Activated naive CD4-positive, alpha-beta T cell treated with Interleukin-2 at 50 U/mL for 16 hours (primary cell): ENCODE results near the gene SPIRE2.
"Not testable (repeated sequence)": the region's sequence is repeated elsewhere in the genome, so short reads cannot be mapped to it uniquely, and the experiment has no call there.

Experiments used
- DNase-seq: peaks from one replicate; pipeline ENCODE4 v3.0.0-alpha.2; 2020

Gene SPIRE2

DNA sequence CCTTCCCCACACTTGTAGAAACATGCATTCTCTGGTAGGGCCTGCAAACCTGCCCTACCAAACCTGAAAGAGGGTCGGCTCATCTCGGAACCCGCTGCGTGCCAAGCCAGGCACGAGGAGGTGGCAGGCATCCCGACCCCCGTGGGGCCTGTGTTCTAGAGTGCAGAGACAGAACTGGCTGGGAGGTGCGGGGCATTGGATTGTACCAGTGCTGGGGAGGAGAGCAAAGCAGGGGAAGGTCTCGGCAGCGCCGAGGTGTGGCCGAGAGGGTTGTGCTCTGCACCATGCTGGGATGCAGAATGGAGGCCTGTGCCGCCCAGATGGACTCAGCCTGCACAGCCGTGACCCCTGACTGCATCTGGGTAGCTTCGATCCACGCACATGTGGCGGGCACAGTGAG is 72.6 kb downstream of the SPIRE2 start:
- DNase-seq: no peak

GRCh38 chr16:89902980-89903379 is 74.7 kb downstream of the SPIRE2 start:
- no peak for DNase-seq

- DNase-seq: no peak
Measured at GRCh38 chr16:89903908-89904515, 75.7 kb downstream of the SPIRE2 start.

DNA sequence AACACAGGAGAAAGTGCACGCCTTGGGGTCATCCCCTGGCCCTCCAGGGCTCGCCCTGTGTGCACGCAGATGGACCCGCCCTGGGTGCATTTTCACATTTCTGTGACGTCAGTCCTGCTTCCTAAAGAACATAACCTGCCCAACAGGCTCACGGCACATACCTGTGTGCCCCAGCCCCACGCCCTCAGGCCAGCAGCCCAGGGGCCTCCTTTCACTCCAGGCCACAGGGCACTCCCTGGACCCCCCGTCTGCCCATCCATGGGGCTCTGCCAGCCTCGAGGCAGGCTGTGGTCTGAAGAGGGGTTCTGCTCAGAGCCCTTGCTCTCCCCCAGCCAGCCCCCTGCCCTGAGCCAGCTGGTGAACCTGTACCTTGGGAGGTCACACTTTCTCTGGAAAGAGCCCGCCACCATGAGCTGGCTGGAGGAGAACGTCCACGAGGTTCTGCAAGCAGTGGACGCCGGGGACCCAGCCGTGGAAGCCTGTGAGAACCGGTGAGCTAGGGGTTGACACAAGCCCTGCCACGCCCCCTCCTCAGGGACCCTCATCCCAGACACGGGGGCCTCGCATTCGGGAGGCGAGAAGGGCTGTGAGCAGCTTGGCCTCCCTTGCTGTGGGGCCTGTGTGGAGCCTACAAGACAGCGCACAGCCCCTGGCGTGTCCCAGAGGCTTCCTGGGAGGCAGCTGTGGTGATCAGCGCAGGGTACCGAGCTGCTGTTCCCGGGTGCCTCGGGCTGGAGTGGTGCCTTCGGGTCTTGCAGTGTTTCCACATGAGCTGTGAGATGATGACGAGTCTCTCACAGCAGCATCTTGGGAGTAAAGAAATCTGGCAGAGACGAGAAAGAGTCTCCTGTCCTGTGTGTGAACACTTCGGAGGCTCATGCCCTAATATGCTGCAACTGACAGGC is 76.6 kb downstream of the SPIRE2 start:
- DNase-seq: no peak

DNA sequence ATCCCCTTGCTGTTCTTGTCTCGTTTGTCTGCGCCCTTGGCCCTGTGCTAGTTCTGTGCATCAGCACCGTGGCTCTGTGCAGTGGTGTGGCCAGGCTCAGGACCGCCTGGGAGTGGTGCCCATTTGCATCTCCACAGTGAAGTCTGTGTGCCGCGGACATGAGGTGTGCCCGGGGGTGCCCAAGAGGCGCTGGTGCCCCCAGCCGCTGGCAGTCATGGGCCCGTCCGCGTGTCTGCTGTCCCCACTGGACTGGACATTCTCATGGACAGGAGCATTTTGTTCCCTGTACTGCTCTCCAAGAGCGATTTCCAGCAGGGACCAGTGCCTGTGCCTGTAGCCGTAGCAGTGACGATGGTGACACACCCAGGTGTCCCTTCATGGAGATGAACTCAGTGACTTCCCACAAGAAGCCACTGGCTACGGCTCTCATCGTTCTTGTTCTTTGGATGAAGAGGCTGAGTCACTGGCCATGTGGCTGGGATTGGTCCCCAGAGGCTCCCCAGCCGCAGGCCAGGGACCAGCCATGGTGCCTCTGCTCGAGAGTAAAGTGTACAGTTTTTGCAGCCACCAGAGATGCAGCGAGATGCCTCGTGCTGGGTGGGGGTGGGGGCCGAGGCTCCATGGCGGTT is 77.3 kb downstream of the SPIRE2 start:
- DNase-seq: no peak

DNA sequence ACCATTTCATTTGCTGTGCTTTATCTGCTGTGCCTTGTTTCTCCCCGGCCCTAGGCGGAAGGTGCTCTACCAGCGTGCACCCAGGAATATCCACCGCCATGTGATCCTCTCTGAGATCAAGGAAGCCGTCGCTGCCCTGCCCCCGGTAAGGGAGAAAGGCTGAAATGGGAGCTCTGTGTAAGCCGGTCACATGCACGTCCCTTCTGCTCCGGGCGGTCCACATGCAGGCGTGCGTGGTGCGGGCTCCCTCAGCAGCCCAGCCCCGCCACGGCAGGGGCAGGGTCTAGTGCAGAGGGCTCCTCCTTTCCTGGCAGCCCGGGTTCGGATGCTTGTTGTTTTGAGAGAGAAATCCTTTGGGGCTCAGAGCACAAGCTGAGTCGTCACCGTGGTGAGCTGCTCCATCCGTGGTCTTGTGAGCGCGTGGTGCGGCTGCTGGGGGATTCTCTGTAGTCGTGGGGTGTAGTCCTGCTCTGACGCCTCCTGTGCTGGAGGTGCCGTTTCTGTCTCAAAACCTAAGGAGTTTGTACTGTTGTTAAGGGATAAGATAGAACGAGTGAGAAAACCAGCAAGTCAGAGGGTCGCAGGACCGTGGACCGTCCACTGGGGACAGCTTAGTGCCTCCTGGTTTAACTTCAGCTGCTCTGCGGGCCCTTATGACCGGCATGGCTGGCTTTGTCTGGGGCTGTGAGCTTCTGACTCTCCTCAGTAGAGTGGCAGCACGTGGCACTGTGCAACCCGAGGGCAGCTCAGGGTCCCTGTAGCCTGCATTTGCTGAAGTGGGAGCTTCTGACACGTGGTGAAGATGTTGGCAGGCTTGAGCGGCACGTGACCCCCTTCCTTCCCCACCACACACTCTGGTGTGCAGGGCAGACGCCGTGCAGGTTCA is 78.1 kb downstream of the SPIRE2 start:
- DNase-seq: no peak

GRCh38 chr16:89907055-89907814 is 79.0 kb downstream of the SPIRE2 start:
- DNase-seq: no peak

DNA sequence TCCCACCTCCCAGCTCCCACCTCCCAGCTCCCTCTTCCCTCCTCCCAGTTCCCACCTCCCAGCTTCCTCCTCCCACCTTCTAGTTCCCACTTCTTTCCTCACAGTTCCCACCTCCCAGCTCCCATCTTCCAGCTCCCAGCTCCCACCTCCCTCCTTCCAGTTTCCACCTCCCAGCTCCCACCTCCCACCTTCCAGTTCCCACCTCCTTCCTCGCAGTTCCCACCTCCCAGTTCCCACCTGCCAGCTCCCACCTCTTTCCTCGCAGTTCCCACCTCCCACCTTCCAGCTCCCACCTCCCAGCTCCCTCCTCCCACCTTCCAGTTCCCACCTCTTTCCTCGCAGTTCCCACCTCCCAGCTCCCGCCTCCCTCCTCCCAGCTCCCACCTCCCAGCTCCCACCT is 80.0 kb downstream of the SPIRE2 start:
- DNase-seq: no peak

DNA sequence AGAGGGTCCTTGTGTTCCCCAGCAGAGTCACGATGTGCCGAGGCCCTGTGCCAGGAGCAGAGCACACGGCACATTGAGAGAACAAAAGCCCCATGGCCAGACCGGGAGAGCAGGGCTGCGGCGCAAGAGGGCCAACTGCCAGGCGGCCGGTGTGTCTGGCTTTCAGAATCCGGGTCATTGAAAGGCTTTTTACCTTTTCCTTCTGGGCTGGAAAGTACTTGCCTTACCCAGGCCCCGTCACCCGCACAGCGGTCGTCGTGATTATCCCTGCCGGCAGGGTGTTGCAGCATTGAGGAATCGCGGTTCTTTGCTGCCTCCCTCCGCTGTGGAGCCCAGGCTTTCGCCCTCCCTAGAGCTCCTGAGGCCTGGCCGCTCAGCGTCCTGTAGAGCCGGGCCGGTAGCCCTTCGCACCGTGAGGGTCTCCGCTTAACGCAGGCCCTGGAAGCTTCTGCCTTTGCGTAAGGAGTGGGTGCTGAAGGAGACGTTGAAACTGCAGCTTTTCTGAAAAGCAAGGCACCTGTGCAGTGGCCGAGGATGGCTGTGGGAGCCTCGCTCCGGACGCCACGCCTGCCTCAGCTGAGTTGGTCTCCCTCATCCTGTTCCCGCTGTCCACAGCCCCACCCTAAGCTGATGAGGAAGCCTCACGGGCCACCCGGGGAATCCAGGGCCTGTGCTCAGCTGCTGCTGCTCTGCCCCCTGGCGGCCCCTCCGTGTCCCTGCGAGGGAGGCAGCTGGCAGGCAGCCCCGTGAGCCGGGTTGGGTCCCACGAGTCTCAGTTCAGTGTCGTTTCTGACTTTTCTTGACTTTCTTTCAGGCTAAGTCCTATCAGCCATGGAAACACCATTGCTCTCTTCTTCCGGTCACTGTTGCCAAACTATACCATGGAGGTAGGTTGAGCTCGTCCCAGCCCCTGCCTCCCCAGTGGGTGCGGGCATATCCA is 81.8 kb downstream of the SPIRE2 start:
- peak; percentile 72 for DNase-seq

DNA sequence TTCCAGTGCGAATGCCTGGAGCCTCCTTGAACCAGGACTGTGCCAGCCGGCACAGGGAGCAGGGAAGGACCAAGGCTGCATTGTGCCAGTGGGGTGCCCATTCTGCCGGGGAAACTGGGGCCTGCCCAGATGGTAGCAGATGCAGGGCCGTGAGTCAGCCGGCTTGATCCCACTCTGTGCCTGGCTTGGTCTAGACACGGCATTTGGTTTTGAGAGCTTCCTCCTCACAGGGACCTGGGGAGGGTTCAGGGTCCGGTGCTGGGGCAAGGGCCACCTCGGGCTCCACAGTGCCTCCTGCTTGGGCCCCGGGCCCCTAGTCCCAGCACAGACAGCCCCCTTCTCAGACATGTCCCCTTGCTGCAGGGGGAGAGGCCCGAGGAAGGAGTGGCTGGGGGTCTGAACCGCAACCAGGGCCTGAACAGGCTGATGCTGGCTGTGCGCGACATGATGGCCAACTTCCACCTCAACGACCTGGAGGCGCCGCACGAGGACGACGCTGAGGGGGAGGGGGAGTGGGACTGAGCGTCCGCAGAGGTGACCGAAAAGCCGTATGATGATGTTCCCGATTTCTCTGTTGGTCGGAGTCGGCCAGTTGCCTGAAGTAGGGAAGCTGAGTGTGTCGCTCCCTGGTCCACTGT is 82.6 kb downstream of the SPIRE2 start:
- DNase-seq: no peak

DNA sequence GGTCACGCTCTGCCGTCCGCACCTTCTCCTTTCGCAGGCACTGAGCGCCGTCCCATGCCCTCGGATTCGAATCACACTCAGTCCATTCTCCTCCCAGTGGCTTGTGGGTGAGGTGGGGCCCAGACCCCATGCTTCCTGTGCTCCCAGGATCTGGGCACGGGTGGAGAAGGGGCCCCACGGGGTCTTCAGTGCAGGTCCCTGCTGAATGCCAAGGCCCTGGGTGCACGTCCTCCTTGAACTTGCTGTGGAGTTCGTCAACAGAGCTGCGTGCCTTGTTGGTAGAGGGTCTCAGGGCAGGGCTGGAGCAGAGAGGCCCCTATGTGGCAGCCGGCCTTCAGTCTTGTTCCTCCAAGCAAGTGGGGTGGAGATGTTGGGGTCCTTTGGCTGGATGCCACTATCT is 83.1 kb downstream of the SPIRE2 start:
- no peak for DNase-seq

- no peak for DNase-seq
Measured at GRCh38 chr16:89912143-89912542, 83.9 kb downstream of the SPIRE2 start.

GRCh38 chr16:89912627-89913026 is 84.4 kb downstream of the SPIRE2 start:
- no peak for DNase-seq

DNA sequence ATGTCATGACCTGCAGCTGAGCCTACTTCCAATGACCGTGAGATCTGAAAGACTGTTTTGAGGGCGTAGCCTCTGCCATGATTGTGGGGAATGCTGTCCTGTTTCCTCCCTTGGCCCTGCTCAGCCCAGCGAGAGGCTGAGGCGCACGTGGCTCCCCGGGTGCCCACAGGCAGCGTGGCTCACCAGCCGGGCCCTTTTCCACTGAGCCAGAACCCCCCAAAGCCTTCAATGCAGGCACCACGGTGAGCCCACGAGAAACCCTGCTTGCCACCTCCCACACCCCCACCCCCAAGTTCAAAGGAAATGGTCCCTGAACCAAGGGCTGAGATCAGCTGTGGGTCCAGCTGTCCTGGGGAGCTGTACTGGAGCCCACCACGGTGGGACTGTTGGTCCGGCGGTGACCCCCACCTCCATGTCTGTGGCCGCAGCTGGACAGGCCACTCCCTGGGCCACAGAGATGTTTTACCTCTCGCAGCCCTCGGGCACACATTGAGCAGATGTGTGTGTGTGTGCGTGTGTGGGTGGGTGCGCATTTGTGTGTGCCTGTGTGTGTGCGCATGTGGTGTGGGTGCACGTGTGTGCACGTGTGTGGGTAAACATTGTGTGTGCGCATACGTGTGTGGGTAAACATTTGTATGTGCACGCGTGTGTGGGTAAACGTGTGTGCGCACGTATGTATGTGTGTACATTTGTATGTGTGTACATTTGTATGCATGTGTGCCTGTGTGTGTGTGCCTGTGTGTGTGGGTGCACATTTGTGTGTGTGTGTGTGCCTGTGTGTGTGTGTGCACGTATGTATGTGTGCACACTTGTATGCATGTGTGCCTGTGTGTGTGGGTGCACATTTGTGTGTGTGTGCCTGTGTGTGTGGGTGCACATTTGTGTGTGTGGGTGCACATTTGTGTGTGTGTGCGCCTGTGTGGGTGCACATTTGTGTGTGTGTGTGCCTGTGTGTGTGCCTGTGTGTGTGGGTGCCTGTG is 85.4 kb downstream of the SPIRE2 start:
- DNase-seq: no peak

- DNase-seq: not testable (repeated sequence)
Measured at GRCh38 chr16:89914642-89915285, 86.5 kb downstream of the SPIRE2 start.

DNA sequence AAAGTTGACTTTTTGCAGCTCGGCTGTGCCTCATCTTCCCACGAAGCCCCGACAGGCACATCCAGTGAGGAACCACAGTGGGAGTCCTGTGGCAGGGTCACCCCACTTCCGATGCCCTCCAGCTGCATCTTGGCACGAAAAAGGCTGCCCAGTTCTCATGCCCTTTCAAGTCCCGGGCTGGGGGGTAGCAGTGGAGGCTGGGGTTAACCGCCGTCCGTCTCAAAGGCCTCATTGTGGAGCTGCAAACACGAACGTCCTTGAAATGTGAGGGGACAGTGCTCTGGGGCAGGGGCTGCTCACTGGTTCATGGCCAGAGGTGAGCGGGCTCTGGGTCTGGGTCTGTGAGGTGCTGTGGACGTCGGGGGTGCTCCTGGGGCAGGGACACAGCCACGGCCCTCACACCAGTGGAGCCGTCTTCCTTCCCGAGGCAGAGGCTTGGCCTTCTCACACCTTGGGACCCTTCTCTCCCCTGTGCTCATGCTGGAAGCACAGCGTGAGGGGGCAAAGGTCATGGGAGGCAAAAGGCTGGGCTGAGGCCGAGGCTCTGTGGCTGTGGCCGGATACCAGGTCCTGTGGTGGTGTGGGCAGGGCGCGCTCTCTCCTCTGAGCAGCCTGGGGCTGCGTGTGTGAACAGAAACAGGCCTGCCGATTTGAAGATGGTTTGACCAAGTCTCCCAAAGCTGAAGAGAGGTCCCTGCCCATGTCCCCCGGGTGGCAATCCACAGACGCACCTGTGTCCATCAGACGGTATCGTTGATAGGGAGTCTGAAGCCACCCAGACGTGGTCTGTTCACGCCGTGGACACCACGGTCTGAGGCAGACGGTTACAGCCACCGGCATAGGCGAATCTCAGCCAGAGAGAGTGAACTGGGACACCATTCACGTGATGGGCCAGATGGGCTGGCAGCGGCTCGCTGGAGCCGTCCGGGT is 87.3 kb downstream of the SPIRE2 start:
- DNase-seq: no peak

DNA sequence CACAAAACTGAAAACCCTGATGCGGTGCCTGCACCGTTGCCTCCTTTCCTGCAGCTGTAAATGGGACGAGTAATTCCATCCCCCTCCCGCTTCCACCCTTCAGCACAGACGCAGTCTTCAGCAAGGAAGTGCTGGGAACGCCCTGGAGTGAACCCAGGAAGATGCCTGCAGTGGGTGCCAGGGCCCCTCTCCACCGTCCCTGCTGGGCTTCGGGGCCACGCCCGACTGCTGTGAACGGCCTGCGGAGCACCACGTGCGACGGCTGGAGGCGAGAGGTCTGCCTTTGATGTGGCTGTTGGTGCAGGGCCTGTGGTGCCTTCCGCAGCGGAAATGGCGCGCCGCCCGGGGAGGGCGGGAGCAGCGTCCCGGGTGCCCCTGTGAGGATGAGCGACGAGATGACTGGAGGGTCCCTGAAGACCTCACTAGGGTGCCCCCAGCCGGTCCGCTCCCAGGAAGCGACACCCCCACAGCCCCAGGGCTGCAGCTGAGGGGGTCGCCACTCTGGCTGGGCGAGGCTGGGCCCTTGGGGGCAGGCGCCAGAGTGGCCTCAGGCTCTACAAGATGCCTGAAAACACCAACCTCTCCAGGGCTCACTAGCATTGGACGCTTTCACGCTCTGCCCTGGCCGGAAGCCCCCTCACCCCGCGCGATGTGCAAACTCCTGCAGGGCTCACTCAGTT is 89.6 kb downstream of the SPIRE2 start:
- DNase-seq: peak; percentile 78
